Subcutaneous adipose tissue (tissue), 4 donors: ENCODE results near the gene GRWD1. TPM values are rescaled to one million over a fixed set of nuclear protein-coding genes. Genes with fewer than 3 reads are reported as not detected.

Experiments
- total RNA-seq, 4 donors: library from RNA; depleted of rRNA; stranded (reverse); fragments of >200 nt; gene quantifications; one replicate each; pipeline ENCODE4 v1.1.0, GENCODE V29; 2016
- TF ChIP-seq, protein P1 (sequence below): fragments of 450-650 bp; IDR thresholded peaks from one replicate; pipeline ENCODE4 v1.5.1; 2016; ENCODE audit warnings: low read depth, mild to moderate bottlenecking, control low read depth, antibody characterized with exemption, moderate library complexity

The GRWD1 gene
- total RNA-seq, 4 donors from 2014 or later: 14.4 to 29.0 (median 24.9) TPM

GRCh38 chr19:48444936-48445200 lies 915 bp upstream of the GRWD1 start:
- TF ChIP-seq, protein P1, sequence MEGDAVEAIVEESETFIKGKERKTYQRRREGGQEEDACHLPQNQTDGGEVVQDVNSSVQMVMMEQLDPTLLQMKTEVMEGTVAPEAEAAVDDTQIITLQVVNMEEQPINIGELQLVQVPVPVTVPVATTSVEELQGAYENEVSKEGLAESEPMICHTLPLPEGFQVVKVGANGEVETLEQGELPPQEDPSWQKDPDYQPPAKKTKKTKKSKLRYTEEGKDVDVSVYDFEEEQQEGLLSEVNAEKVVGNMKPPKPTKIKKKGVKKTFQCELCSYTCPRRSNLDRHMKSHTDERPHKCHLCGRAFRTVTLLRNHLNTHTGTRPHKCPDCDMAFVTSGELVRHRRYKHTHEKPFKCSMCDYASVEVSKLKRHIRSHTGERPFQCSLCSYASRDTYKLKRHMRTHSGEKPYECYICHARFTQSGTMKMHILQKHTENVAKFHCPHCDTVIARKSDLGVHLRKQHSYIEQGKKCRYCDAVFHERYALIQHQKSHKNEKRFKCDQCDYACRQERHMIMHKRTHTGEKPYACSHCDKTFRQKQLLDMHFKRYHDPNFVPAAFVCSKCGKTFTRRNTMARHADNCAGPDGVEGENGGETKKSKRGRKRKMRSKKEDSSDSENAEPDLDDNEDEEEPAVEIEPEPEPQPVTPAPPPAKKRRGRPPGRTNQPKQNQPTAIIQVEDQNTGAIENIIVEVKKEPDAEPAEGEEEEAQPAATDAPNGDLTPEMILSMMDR: no peak

DNA sequence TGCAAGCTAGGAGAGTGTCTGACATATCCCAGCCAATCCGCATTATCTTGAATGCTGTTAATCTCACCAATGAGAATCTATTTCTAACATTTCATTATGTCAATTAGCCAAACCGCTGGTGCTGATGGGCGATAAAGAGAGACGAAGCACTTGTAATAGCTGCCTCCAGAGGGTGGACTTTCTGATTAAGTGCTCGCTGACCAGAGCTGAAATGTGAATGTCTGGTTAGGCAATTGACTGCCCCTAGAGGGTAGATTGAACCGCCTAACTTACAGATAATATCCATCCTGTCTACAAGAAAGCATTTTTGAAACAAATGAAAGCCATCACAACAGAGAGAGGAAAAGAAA lies 552 bp upstream of the GRWD1 start:
- TF ChIP-seq, protein P1: no peak

GRCh38 chr19:48446579-48446978 lies 796 bp downstream of the GRWD1 start:
- TF ChIP-seq, protein P1: no peak

GRCh38 chr19:48448563-48448962 lies 2.8 kb downstream of the GRWD1 start:
- TF ChIP-seq, protein P1: no peak

DNA sequence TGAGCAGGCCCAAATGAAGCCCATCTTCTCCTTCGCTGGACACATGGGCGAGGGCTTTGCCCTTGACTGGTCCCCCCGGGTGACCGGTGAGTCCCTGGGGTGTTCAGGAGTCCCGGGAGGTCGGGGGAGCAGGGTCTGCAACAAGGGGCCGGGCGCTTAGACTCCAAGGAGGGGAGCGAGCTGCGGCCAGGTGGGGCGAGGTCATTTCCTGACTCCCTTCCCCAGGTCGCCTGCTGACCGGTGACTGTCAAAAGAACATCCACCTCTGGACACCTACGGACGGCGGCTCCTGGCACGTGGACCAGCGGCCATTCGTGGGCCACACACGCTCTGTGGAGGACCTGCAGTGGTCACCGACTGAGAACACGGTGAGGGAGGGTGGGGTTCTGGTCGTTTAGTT lies 4.7 kb downstream of the GRWD1 start:
- TF ChIP-seq, protein P1: no peak

- TF ChIP-seq, protein P1: no peak
Measured at GRCh38 chr19:48450863-48451262, 5.1 kb downstream of the GRWD1 start.

GRCh38 chr19:48451624-48452023 lies 5.8 kb downstream of the GRWD1 start:
- TF ChIP-seq, protein P1: no peak
